Activated T-cell treated with anti-CD3 and anti-CD28 coated beads for 1 hour (primary cell): ENCODE results near the gene MMD2.

ENCODE experiments used
- DNase-seq: peaks from one replicate; pipeline ENCODE4 v3.0.0-alpha.2; 2020; ENCODE audit warnings: low read depth

The MMD2 gene

DNA sequence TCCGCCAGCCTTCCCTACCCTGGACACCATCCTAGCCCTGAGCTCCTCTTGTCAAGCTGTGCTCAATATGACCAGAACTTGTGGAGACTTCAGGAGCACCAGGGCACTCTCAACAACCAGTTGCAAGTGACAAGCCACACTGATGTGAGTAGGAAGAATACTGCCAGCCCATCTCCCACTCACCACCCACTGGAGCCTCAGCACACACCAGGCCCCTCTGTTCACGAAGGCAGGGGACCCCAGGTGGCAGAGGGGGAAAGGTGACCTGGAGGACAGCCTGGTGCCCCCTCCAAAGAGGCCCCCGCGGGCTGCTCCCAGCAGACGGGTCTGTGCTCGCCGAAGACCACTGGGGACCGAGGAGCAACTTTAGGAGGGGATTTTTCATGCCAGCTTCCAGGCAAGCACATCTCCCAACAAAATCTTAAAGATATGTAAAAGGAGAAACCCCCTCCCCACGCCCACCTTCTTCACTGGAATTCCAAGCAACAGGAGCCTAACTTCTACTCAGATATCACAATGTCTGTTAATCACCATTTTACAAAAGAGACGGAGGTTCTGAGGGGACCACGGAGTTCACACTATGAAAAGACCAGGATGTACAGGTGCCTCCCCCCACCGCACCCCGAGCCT is 1.0 kb downstream of the MMD2 start:
- DNase-seq: no peak

DNA sequence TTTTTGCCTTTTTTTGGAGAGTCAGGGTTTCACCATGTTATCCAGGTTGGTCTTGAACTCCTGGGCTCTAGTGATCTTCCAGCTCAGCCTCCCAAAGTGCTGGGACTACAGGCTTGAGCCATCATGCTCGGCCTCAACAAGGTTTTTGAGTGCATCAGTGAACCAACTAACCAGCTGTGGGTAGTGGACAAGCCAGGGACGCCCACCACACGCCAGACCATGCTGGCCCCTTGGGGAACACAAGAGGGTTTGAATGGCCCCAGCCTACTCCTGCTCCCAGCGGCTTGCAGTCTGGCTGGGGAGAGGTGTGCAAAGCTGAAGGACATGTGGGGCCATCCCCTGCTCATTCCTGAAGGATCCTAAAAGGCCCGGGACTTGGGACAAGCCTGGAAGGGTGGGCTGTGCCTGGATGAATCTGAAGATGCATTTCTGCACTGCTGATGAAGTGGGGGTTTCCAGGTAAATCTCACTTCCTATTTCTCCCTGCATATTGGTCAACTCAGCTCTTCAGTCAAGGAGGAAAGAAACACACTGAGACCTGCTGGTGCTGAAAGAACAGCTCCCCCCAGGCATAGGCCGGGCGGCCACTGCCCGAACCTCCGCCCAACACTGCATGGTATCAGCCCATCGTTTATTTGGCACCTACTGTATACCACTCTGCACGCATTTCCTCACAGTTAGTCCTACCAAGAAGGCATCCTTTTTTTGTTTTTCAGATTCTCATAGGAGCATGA is 6.9 kb downstream of the MMD2 start:
- DNase-seq: no peak

DNA sequence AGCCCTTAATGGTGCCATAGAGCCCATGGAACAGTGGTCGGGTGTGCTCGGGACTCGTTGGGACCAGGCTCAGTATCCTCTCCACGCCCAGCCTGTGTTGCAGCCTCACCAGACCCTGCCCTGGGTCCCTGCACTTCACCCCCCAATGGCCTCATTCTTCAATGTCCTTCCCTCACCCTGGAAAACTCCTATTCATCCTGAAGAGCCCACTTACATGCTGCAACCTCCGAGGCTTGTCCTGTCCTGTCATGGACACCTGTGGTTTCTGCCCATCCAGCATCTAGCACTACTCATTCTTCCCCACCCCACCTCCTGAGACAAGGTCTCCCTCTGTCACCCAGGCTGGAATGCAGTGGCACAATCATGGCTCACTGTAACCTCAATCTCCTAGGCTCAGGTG is 7.7 kb downstream of the MMD2 start:
- no peak for DNase-seq

DNA sequence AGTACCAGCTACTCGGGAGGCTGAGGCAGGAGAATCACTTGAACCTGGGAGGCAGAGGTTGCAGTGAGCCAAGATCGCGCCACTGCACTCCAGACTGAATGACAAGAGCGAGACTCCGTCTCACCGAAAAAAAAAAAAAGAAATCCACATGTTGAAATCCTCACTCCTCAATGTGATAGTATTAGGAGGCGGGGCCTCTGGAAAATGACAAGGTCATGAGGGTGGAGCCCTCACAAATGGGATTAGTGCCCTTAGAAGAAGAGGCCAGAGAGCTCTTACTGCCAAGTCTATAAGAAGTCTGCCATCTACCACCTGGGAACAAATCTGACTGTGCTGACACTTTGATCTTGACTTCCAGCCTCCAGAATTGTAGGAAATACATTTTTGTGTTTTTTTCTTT is 10.6 kb downstream of the MMD2 start:
- DNase-seq: no peak

DNA sequence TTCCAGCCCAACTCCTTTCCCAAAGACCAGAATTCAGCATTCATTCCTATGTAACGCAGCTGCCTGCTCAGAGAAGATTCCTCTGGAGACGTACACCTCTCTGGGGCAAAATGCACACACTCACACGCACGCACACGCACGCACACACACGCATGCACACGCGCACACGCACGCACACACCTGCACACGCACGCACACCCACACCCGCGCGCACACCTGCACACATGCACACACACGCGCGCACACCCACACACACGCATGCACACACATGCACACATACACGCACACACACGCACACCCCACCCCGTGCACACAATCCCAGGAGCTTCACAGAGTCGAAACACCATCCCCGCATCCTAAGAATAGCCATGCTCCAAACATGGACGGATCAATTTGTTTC is 13.0 kb downstream of the MMD2 start:
- DNase-seq: no peak

DNA sequence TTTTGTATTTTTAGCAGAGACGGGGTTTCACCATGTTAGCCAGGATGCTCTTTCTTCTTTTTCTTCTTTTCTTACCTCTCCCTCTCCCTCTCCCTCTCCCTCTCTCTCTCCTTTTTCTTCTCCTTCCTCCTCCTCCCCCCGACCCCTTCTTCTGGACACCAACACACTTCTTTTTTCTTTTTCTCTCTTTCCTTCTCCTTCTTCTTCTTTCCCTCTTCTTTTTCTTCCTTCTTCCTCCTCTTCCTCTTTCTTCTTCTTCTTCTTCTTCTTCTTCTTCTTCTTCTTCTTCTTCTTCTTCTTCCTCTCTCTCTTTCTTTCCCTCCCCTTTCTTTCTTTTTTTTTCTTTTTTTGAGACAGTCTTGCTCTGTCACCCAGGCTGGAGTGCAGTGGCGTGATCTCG is 14.0 kb downstream of the MMD2 start:
- no peak for DNase-seq

DNA sequence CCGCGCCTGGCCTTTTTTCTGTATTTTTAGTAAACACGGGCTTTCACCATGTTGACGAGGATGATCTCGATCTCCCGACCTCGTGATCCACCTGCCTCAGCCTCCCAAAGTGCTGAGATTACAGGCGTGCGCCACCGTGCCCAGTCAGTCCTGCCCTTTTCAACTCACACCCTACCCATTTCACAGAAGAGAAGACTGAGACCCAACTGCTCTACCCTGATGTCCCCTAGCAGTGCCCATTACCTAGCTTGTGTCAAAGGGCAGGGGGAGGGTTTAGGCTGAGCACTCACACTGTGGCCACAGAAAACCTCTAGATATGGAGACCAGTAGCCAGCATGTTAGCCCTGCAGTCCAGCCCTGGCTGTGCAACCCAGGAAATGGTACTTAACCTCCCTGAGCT is 15.7 kb downstream of the MMD2 start:
- DNase-seq: no peak

DNA sequence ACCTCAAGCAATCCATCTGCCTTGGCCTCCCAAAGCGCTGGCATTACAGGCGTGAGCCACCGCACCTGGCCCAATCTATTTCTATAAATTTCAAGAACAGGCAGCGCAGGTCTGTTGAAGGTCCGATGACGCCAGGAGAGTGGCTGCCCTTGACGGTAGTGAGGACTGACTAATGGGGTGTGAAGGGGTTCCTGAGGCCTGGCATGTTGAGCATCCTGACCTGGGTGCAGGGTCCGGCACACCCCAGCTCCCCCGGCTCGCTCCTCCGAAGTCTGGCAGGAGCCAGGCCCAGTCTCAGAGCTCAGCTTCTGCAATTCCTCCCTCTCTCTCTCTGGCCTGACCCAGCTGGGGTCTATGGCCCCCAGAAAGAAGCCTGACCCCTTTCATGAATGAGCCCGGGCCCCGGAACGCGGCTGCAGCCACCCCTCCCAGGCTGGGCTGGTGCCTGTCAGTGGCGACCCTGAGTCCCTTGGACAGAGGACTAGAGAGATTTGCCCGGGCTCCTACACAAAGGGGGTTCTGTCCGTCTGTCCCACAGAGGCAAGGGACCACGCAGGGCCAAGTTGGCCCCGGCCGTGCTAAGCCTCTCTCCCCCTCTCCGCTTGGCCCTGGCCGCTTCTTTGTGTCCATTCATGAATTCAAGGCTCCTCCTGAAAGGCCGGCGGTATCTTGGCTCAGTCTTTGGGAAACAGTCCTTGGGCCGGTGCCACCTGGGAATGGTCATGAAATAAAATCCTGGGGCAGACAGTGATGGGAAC is 18.8 kb downstream of the MMD2 start:
- no peak for DNase-seq

DNA sequence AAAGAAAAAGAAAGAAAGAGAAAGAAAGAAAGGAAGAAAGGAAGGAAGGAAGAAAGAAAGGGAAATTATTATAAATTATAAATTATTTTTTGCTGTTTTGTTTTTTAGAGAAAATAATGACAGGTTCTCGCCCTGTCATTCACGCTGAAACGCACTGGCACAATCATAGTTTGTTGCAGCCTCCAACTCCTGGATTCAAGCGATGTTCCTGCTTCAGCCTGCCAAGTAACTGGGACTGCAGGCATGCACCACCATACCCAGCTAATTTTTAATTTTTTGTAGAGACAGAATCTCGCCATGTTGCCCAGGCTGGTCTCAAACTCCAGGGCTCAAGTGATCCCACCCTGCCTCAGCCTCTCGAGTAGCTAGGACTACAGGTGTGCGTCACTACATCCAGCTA is 21.6 kb downstream of the MMD2 start:
- no peak for DNase-seq

DNA sequence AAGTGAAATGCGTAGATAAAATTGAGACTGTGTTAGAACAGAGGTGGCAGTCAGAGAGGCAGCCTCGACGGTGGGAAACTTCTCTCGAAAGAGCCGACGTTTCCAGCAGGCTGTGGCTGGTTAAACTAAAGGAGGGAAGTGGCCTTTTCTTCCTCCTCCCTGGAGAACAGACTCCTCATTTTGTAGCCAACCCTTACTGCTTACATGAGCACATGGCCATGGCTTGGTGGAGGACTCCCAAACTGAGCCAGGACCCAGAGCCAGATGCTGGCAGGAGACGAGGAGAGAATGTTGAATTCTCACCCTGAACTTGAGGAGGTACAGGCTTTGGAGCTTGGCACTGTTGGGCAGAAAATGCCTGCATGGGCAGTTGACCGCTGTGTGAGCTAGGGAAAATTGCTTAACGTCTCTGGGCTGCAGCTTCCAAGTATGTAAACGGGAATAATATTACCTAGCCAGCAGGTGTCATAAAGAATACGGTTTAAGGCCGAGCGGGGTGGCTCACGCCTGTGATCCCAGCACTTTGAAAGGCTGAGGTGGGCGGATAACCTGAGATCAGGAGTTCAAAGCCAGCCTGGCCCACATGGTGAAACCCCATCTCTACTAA is 24.5 kb downstream of the MMD2 start:
- DNase-seq: no peak

DNA sequence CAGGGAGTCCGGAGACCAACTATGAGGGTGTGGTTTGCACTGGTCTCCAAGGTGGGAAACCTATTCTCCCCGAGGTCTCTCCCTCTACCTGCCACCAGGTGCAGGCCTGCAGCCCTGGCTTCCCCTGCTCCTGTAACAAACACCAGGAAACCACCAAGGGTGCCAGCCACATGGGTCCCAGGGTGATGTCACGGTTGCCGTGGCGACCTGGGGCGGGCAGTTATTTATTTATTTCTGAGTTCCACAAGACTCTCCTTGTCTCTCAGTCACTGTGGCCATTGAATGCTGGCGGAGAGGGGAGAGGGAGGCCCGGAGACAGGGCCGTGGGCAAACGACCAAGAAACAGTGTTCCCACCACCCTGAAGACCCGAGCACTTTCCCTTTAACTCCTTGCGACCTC is 27.0 kb downstream of the MMD2 start:
- no peak for DNase-seq

DNA sequence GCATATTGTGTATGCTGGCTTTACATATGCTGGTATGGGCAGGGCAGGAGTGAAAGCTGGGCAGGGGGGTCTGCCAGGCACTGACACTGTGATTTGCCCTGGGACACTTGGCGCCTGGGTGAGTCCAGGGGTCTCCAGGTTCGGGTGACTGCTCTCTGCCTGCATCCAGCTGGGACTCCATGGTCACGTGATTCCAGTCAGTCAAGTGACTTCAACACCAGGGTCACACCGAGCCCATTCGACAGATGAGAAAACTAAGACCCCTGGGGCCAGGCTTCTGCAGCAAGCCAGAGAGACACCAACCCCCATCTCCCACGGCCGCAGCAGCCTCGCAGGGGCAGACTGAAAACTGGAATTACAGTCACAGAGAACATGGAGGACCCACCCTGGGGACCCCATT is 30.0 kb downstream of the MMD2 start:
- DNase-seq: no peak

DNA sequence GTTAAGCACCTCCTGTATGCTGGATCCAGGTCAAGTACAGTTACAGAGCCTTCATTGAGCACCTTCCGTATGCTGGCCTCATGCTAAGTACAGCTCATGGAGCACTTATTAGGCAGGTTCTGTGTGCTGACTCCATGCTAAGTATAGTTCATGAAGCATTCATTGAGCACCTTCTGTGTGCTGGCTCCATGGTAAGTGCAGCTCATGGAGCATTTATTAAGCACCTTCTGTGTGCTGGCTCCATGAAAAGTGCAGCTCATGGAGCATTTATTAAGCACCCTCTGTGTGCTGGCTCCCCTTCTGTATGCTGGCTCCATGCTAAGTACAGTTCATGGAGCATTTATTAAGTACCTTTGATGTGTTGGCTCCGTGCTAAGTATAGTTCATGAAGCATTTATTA is 30.5 kb downstream of the MMD2 start:
- no peak for DNase-seq

DNA sequence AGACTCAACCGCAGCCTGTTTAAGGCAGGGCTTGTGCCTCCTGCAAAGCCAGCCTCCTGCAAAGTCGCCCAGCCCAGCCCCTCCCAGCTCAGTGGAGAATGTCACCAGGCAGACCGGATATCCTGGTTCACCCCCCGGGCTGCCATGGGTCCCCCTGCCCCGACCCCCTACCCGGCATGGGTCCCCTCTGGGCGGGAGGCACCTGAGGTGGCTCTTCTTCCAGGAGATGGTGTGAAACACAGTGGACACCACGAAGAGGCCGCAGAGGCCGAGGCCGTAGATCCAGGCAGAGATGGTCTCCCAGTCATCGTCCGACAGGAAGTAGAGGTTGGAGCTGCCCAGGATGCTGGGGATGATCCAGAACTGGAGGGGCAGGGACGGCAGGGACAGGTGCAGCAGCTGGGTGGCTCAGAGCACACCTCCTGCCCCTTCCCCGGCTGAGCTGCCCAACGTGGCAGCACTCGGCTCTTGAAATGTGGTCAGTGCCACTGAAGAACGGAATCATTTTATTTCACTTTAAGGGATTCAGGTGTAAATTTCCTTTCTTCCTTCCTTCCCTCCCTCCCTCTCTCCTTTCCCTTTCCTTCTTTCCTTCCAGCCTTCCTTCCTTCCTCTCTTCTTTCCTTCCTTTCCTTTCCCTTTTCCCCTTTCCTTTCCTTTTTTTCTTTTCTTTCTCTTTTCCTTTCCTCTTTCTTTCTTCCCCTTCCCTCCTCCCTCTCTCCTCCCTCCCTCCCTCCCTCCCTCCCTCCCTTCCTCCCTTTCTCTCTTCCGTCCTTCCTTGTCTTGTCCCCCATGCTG is 38.8 kb downstream of the MMD2 start:
- DNase-seq: no peak

DNA sequence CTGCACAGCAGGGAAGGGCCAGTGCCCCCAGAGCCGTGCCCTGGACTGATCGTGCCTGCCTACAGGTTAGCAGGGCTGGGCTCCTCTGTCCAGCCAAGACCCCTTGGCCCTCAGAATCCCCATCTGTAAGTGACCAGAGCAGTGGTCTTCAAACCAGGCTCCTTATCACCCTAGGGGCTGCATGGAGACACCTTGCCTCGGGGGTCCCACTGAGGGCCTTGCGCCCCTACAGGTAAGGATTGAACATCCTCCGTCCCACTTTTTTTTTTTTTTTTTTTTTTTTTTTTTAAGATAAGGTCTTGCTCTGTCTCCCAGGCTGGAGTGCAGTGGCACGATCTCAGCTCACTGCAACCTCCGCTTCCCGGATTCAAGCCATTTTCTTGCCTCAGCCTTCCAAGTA is 42.9 kb downstream of the MMD2 start:
- DNase-seq: no peak

DNA sequence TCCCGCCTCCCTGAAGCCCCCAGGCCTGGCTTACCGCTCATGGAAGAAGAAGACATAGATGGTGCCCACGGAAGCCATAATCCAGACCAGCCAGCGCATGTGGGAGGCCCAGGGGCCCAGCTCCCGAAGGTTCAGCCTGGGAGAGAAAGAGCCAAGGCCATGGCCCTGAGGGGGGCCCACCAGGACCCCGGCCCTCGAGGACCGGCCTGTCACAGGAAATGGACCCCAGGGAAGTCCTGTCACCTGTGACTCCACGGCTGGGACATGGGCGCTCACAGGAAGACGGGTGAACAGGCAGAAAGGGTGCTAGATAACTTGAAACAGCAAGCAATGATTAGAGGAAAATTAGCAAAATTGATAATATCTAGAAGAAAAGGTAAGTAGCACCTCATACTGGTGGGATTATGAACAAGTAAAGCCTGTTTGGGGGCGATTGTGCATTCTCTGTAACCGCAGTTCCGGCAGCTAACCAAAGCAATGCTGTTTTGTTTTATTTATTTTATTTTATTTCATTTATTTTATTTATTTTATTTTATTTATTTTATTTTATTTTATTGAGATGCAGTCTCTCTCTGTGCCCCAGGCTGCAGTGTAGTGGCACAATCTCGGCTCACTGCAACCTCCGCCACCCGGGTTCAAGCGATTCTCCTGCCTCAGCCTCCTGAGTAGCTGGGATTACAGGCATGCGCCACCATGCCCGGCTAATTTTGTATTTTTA is 47.7 kb downstream of the MMD2 start:
- DNase-seq: no peak

DNA sequence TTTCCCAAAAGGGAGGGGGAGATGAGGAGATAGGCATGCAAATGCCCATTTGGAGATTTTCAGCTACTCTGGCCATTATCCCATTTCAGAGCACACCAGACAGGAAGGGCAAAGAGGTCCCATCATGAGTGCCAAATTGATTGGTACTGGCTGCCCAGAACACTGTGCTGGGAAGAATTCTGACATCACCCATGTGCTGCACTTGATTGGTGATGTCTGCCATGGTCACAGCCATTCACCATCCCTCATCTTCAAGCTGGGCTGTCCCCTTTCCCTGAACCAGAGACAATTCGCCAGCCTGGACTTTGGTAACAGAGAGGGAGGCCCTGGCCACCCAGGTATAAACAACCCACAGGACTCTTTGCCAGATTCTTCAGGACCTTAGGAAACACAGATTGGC is 52.3 kb downstream of the MMD2 start:
- no peak for DNase-seq

DNA sequence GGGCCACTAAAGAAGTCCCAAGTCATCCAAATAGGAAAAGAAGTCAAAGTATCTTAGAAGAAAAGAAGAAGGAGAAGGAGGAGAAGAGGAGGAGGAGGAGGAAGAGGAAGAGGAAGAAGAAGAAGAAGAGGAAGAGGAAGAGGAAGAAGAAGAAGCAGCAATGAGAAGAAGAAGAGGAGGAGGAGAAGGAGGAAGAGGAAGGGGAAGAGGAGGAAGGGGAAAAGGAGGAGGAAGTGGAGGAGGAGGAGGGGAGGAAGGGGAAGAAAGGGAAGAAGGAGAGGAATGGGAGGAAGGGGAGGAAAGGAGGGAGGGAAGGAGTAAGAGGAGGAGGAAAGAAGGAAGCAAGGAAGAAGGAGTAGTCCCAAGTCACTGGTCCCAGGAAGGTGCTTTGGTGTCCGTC is 53.8 kb downstream of the MMD2 start:
- DNase-seq: no peak

DNA sequence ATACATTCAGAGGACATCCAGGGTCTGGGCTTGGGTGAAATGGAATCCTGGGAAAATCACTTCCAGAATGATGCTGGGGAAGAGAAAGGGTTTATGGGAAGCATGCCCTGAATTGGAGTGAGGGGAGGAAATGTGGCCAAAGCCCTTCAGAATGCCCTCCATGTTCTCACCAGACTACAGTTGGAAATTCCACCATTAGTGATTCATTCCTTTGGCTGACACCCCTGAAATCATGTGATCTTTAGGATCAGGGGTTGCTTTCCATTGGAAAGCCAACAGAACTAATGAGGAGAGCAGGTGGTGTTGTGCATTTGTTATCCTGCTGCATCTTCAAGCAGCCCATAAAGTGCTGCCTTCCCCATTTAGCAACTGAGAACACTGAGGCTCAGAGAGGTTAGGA is 54.6 kb downstream of the MMD2 start:
- no peak for DNase-seq

DNA sequence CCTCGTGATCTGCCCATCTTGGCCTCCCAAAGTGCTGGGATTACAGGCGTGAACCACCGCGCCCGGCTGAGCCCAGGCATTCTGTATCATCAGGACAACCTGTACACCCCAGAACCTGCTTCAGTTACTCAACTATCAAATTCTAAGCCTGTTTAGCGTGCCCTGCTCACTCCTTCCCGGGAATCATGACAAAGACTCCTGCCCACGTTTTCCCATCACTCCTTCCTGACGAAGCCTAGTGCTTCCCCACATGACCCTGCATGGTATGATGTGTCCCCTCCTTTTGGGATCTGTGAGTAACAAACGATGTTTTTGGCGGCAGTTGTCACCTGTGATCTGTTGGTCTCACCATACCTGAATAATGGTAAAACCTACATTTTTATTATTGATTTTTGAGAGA is 63.2 kb downstream of the MMD2 start:
- no peak for DNase-seq

DNA sequence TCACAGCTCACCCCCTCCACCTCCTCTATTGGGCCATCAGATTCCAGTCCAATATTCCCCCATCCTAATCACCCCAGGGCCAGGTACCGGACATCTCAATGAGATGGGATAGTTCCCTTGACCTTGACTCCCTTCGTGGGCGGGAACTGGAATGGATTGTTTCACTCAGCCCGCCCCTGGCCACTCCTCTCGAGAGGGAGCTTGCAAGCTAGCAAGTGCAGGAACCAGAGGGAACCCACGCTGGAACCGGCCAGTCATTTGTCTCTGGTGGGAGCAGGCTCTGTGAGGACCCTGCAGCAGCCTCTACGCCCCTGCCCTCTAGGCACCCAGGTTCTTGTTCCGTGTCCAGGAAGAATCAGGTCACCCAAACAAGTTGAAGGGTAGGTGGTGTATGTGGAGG is 64.5 kb downstream of the MMD2 start:
- no peak for DNase-seq
